Measurements from ENCODE around the gene DNAAF1. TPM values are rescaled to one million over a fixed set of nuclear protein-coding genes. Genes with fewer than 3 reads are reported as not detected.

The DNAAF1 gene
- not detected for total RNA-seq

- Histone ChIP-seq H3K36me3 (ENCODE audit: control insufficient read depth in 3 of 3, insufficient read depth in 3 of 3, low read length in 3 of 3) (no peaks in the 10 kb centered on the region), H3K27ac (ENCODE audit: low read depth, low read length) (peak within 1 kb of the TSS; percentile 66), H3K4me1 (ENCODE audit: control insufficient read depth in 3 of 3, insufficient read depth in 3 of 3, low read length in 3 of 3) (peaks cover 10 to 20% (median 16%) of the 10 kb centered on the region in 3 donors)
These were observed at the start of gene DNAAF1, which contains the start of gene HSDL1 for GRCh38 chr16:84144859-84145639. Gene DNAAF1 (plus strand): TSS chr16:84145308. CDS start chr16:84145441, 133 bp downstream. Gene HSDL1 (minus strand): TSS chr16:84145177. CDS start chr16:84131321, 13,856 bp downstream.

GRCh38 chr16:84095466-84095865 lies 49.6 kb upstream of the DNAAF1 start:
- Histone ChIP-seq H3K4me1 (ENCODE audit: control insufficient read depth in 3 of 3, insufficient read depth in 3 of 3, low read length in 3 of 3) (no peaks in the 10 kb centered on the region), H3K36me3 (ENCODE audit: control insufficient read depth in 3 of 3, insufficient read depth in 3 of 3, low read length in 3 of 3) (peaks cover 43 to 73% (median 61%) of the 10 kb centered on the region in 3 donors), H3K27ac (ENCODE audit: low read depth, low read length) (no peak overlapping the region), H3K4me3 (ENCODE audit: low read length in 3 of 3) (no peak overlapping the region), H3K27me3 (ENCODE audit: control insufficient read depth in 3 of 3, insufficient read depth in 3 of 3, low read length in 3 of 3) (no peaks in the 10 kb centered on the region), H3K9me3 (ENCODE audit: control insufficient read depth in 3 of 3, low read length in 3 of 3) (no peaks in the 10 kb centered on the region), H3K9ac (ENCODE audit: low read depth in 1 of 3, low read length in 3 of 3) (peak overlapping the region in 1 of 3 donors; percentile 33)

More at GRCh38 chr16:84144859-84145639, at the start of gene DNAAF1, which contains the start of gene HSDL1:
- Histone ChIP-seq H3K4me3 (ENCODE audit: low read length in 3 of 3) (peak within 1 kb of the TSS; percentile 78 to 92 (median 87)), H3K9me3 (ENCODE audit: control insufficient read depth in 3 of 3, low read length in 3 of 3) (no peaks in the 10 kb centered on the region), H3K27me3 (ENCODE audit: control insufficient read depth in 3 of 3, insufficient read depth in 3 of 3, low read length in 3 of 3) (no peaks in the 10 kb centered on the region), H3K9ac (ENCODE audit: low read depth in 1 of 3, low read length in 3 of 3) (peak within 1 kb of the TSS; percentile 70 to 85 (median 79))

GRCh38 chr16:84096447-84097005 lies 48.6 kb upstream of the DNAAF1 start:
- no peak overlapping the region for H3K4me3 ChIP-seq (ENCODE audit: low read length in 3 of 3)
- H3K36me3 ChIP-seq (ENCODE audit: control insufficient read depth in 3 of 3, insufficient read depth in 3 of 3, low read length in 3 of 3) = peaks cover 36 to 64% (median 53%) of the 10 kb centered on the region in 3 donors
- no peaks in the 10 kb centered on the region for H3K27me3 ChIP-seq (ENCODE audit: control insufficient read depth in 3 of 3, insufficient read depth in 3 of 3, low read length in 3 of 3)
- H3K9ac ChIP-seq (ENCODE audit: low read depth in 1 of 3, low read length in 3 of 3) = no peak overlapping the region
- no peaks in the 10 kb centered on the region for H3K4me1 ChIP-seq (ENCODE audit: control insufficient read depth in 3 of 3, insufficient read depth in 3 of 3, low read length in 3 of 3)
- H3K9me3 ChIP-seq (ENCODE audit: control insufficient read depth in 3 of 3, low read length in 3 of 3) = no peaks in the 10 kb centered on the region
- H3K27ac ChIP-seq (ENCODE audit: low read depth, low read length) = no peak overlapping the region

GRCh38 chr16:84098939-84099338 lies 46.2 kb upstream of the DNAAF1 start:
- Histone ChIP-seq H3K27me3 (ENCODE audit: control insufficient read depth in 3 of 3, insufficient read depth in 3 of 3, low read length in 3 of 3) (no peaks in the 10 kb centered on the region), H3K9me3 (ENCODE audit: control insufficient read depth in 3 of 3, low read length in 3 of 3) (no peaks in the 10 kb centered on the region), H3K36me3 (ENCODE audit: control insufficient read depth in 3 of 3, insufficient read depth in 3 of 3, low read length in 3 of 3) (peaks cover 23 to 40% (median 32%) of the 10 kb centered on the region in 3 donors), H3K9ac (ENCODE audit: low read depth in 1 of 3, low read length in 3 of 3) (no peak overlapping the region), H3K4me3 (ENCODE audit: low read length in 3 of 3) (no peak overlapping the region), H3K4me1 (ENCODE audit: control insufficient read depth in 3 of 3, insufficient read depth in 3 of 3, low read length in 3 of 3) (peaks cover 0 to 2% (median 0%) of the 10 kb centered on the region in 3 donors), H3K27ac (ENCODE audit: low read depth, low read length) (no peak overlapping the region)

GRCh38 chr16:84103678-84104077 lies 41.4 kb upstream of the DNAAF1 start:
- no peak overlapping the region for H3K9ac ChIP-seq (ENCODE audit: low read depth in 1 of 3, low read length in 3 of 3)
- no peak overlapping the region for H3K27ac ChIP-seq (ENCODE audit: low read depth, low read length)
- peaks cover 4 to 9% (median 8%) of the 10 kb centered on the region in 3 donors for H3K36me3 ChIP-seq (ENCODE audit: control insufficient read depth in 3 of 3, insufficient read depth in 3 of 3, low read length in 3 of 3)
- H3K4me1 ChIP-seq (ENCODE audit: control insufficient read depth in 3 of 3, insufficient read depth in 3 of 3, low read length in 3 of 3) = peaks cover 0 to 22% (median 15%) of the 10 kb centered on the region in 3 donors
- H3K9me3 ChIP-seq (ENCODE audit: control insufficient read depth in 3 of 3, low read length in 3 of 3) = no peaks in the 10 kb centered on the region
- no peaks in the 10 kb centered on the region for H3K27me3 ChIP-seq (ENCODE audit: control insufficient read depth in 3 of 3, insufficient read depth in 3 of 3, low read length in 3 of 3)
- no peak overlapping the region for H3K4me3 ChIP-seq (ENCODE audit: low read length in 3 of 3)

- H3K9me3 ChIP-seq (ENCODE audit: control insufficient read depth in 3 of 3, low read length in 3 of 3) = no peaks in the 10 kb centered on the region
- H3K4me1 ChIP-seq (ENCODE audit: control insufficient read depth in 3 of 3, insufficient read depth in 3 of 3, low read length in 3 of 3) = peaks cover 4 to 27% (median 21%) of the 10 kb centered on the region in 3 donors
- peaks cover 0 to 9% (median 7%) of the 10 kb centered on the region in 3 donors for H3K36me3 ChIP-seq (ENCODE audit: control insufficient read depth in 3 of 3, insufficient read depth in 3 of 3, low read length in 3 of 3)
- H3K27ac ChIP-seq (ENCODE audit: low read depth, low read length) = no peak overlapping the region
- no peaks in the 10 kb centered on the region for H3K27me3 ChIP-seq (ENCODE audit: control insufficient read depth in 3 of 3, insufficient read depth in 3 of 3, low read length in 3 of 3)
- H3K4me3 ChIP-seq (ENCODE audit: low read length in 3 of 3) = no peak overlapping the region
- no peak overlapping the region for H3K9ac ChIP-seq (ENCODE audit: low read depth in 1 of 3, low read length in 3 of 3)
These were observed 40.9 kb upstream of the DNAAF1 start for GRCh38 chr16:84104231-84104630.

GRCh38 chr16:84105301-84105815 lies 39.8 kb upstream of the DNAAF1 start:
- Histone ChIP-seq H3K9me3 (ENCODE audit: control insufficient read depth in 3 of 3, low read length in 3 of 3) (no peaks in the 10 kb centered on the region), H3K36me3 (ENCODE audit: control insufficient read depth in 3 of 3, insufficient read depth in 3 of 3, low read length in 3 of 3) (peaks cover 0 to 7% (median 6%) of the 10 kb centered on the region in 3 donors), H3K4me3 (ENCODE audit: low read length in 3 of 3) (no peak overlapping the region), H3K9ac (ENCODE audit: low read depth in 1 of 3, low read length in 3 of 3) (peak overlapping the region in 1 of 3 donors; percentile 25), H3K27ac (ENCODE audit: low read depth, low read length) (no peak overlapping the region), H3K27me3 (ENCODE audit: control insufficient read depth in 3 of 3, insufficient read depth in 3 of 3, low read length in 3 of 3) (no peaks in the 10 kb centered on the region), H3K4me1 (ENCODE audit: control insufficient read depth in 3 of 3, insufficient read depth in 3 of 3, low read length in 3 of 3) (peaks cover 11 to 37% (median 30%) of the 10 kb centered on the region in 3 donors)

- Histone ChIP-seq H3K27me3 (ENCODE audit: control insufficient read depth in 3 of 3, insufficient read depth in 3 of 3, low read length in 3 of 3) (no peaks in the 10 kb centered on the region), H3K36me3 (ENCODE audit: control insufficient read depth in 3 of 3, insufficient read depth in 3 of 3, low read length in 3 of 3) (peaks cover 0 to 12% (median 10%) of the 10 kb centered on the region in 3 donors), H3K27ac (ENCODE audit: low read depth, low read length) (no peak overlapping the region), H3K9me3 (ENCODE audit: control insufficient read depth in 3 of 3, low read length in 3 of 3) (no peaks in the 10 kb centered on the region), H3K9ac (ENCODE audit: low read depth in 1 of 3, low read length in 3 of 3) (peak overlapping the region in 1 of 3 donors; percentile 54), H3K4me1 (ENCODE audit: control insufficient read depth in 3 of 3, insufficient read depth in 3 of 3, low read length in 3 of 3) (peaks cover 14 to 44% (median 37%) of the 10 kb centered on the region in 3 donors), H3K4me3 (ENCODE audit: low read length in 3 of 3) (peak overlapping the region in 1 of 3 donors; percentile 13)
These were observed 39.0 kb upstream of the DNAAF1 start for GRCh38 chr16:84105948-84106740.

- peaks cover 14 to 44% (median 37%) of the 10 kb centered on the region in 3 donors for H3K4me1 ChIP-seq (ENCODE audit: control insufficient read depth in 3 of 3, insufficient read depth in 3 of 3, low read length in 3 of 3)
These were observed 37.2 kb upstream of the DNAAF1 start for GRCh38 chr16:84107921-84108320.

More at GRCh38 chr16:84107921-84108320, 37.2 kb upstream of the DNAAF1 start:
- peaks cover 0 to 10% (median 9%) of the 10 kb centered on the region in 3 donors for H3K36me3 ChIP-seq (ENCODE audit: control insufficient read depth in 3 of 3, insufficient read depth in 3 of 3, low read length in 3 of 3)
- no peaks in the 10 kb centered on the region for H3K9me3 ChIP-seq (ENCODE audit: control insufficient read depth in 3 of 3, low read length in 3 of 3)
- H3K4me3 ChIP-seq (ENCODE audit: low read length in 3 of 3) = no peak overlapping the region
- no peak overlapping the region for H3K27ac ChIP-seq (ENCODE audit: low read depth, low read length)
- H3K27me3 ChIP-seq (ENCODE audit: control insufficient read depth in 3 of 3, insufficient read depth in 3 of 3, low read length in 3 of 3) = no peaks in the 10 kb centered on the region
- no peak overlapping the region for H3K9ac ChIP-seq (ENCODE audit: low read depth in 1 of 3, low read length in 3 of 3)
